ENCODE measurements around the gene HSPB9. TPM values are rescaled to one million over a fixed set of nuclear protein-coding genes. Genes with fewer than 3 reads are reported as not detected.

Gene HSPB9
- total and polyA plus RNA-seq, 2 donors from 2014 or later, result 0.99 TPM; not detected in 1

DNA sequence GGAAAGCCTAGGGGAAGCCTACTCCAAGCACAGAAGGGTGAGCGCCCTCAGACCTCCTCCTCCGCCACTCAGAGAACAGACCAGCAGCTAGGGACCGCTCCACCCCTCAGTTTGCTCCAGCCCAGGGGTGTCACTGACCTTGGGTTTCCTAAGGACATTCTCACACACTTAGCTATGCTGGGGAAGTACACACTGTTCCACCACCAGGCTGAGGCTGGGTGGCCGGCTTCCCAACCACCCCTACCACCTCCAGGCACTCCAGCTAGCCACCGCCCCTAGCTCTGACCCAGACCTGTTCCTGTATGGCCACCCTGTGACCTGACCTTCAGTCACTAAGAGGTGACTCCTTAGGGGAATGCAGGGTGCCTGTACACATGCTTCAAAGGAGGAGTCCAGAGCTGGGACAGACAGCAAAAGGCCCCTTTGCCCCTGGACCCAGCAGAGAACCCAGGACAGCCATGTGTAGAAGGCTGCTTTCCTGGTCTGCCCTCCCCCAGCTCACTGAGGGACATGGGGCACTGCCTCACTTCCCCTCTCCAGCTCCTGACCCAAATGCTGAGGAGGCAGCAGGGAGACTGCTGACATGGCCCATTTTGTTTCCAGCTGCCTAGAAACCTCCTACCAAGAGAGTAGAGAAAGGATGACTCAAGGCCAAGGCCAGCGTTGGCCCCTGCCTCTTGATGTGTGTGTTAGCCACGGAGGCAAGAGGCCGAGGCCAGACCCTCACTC, 6.7 kb downstream of the HSPB9 start:
- peak overlapping the region; percentile 86 to 91 for H3K27ac ChIP-seq (ENCODE audit: low read depth in 2 of 2, low read length in 2 of 2)
- no peak overlapping the region for H3K4me3 ChIP-seq (ENCODE audit: low read length in 3 of 3)
- H3K4me1 ChIP-seq (ENCODE audit: control insufficient read depth in 2 of 3, insufficient read depth in 2 of 3, low read depth in 1 of 3, low read length in 3 of 3), result peaks cover 3 to 55% (median 52%) of the 10 kb centered on the region in 3 donors
- TF ChIP-seq, protein P1, sequence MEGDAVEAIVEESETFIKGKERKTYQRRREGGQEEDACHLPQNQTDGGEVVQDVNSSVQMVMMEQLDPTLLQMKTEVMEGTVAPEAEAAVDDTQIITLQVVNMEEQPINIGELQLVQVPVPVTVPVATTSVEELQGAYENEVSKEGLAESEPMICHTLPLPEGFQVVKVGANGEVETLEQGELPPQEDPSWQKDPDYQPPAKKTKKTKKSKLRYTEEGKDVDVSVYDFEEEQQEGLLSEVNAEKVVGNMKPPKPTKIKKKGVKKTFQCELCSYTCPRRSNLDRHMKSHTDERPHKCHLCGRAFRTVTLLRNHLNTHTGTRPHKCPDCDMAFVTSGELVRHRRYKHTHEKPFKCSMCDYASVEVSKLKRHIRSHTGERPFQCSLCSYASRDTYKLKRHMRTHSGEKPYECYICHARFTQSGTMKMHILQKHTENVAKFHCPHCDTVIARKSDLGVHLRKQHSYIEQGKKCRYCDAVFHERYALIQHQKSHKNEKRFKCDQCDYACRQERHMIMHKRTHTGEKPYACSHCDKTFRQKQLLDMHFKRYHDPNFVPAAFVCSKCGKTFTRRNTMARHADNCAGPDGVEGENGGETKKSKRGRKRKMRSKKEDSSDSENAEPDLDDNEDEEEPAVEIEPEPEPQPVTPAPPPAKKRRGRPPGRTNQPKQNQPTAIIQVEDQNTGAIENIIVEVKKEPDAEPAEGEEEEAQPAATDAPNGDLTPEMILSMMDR (IDR thresholded peaks at IDR 0.05; ENCODE audit: borderline replicate concordance, extremely low read depth, insufficient read depth), result no peak
- FAIRE-seq (no peak), DNase-seq (peak in 1 of 5 donors; percentile 86)
- intact Hi-C loops (cut with DNase I), result no loop called here
- H3K9ac ChIP-seq (ENCODE audit: low read length in 3 of 3), result peak overlapping the region in 1 of 3 donors; percentile 29
- peaks cover 4 to 54% (median 30%) of the 10 kb centered on the region in 3 donors for H3K36me3 ChIP-seq (ENCODE audit: control insufficient read depth in 2 of 3, insufficient read depth in 3 of 3, low read length in 3 of 3)
- H3K27me3 ChIP-seq (ENCODE audit: control insufficient read depth, insufficient read depth, low read length), result no peaks in the 10 kb centered on the region
- H3K9me3 ChIP-seq (ENCODE audit: control insufficient read depth in 2 of 3, insufficient read depth in 1 of 3, low read length in 3 of 3), result no peaks in the 10 kb centered on the region

DNA sequence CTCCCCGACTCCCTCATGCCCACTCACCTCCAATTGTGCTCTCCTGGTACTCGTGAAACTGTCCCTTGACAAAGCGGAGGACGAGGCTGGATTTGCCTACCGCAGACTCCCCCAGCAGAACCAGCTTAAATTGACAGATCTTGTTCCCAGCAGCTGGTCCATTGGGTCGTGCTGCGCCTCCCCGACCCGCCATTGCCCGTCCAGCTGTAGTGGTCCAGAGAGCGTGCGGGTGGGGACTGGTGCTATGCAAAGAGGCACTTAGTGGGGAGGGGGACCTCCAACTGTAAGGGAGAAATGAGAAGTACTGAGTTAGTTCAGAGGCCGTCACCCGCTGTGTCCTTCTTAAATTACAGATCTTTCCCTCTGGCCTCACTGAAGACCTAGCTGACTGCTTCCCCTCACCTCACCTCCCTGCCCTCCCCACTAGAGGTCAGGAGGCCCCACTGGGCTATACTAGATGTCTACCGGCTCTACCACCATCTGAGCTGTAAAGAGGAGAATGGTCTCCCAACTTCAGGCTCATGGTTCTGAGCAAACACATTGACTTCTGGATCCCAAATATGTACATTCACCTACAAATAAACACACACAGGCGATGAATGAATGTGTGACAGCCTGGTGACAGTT, 7.8 kb downstream of the HSPB9 start:
- H3K27ac ChIP-seq (ENCODE audit: low read depth in 2 of 2, low read length in 2 of 2), result peak overlapping the region; percentile 86 to 91
- H3K4me1 ChIP-seq (ENCODE audit: control insufficient read depth in 2 of 3, insufficient read depth in 2 of 3, low read depth in 1 of 3, low read length in 3 of 3), result peaks cover 4 to 63% (median 61%) of the 10 kb centered on the region in 3 donors
- intact Hi-C loops (cut with DNase I), result no loop called here
- TF ChIP-seq, protein P1 (IDR thresholded peaks at IDR 0.05; ENCODE audit: borderline replicate concordance, extremely low read depth, insufficient read depth), result peak; percentile 2
- peak overlapping the region in 1 of 3 donors; percentile 29 for H3K9ac ChIP-seq (ENCODE audit: low read length in 3 of 3)
- H3K27me3 ChIP-seq (ENCODE audit: control insufficient read depth, insufficient read depth, low read length), result no peaks in the 10 kb centered on the region
- H3K4me3 ChIP-seq (ENCODE audit: low read length in 3 of 3), result no peak overlapping the region
- no peak for DNase-seq
- H3K36me3 ChIP-seq (ENCODE audit: control insufficient read depth in 2 of 3, insufficient read depth in 3 of 3, low read length in 3 of 3), result peaks cover 4 to 49% (median 30%) of the 10 kb centered on the region in 3 donors
- no peak for FAIRE-seq
- no peaks in the 10 kb centered on the region for H3K9me3 ChIP-seq (ENCODE audit: control insufficient read depth in 2 of 3, insufficient read depth in 1 of 3, low read length in 3 of 3)

DNA sequence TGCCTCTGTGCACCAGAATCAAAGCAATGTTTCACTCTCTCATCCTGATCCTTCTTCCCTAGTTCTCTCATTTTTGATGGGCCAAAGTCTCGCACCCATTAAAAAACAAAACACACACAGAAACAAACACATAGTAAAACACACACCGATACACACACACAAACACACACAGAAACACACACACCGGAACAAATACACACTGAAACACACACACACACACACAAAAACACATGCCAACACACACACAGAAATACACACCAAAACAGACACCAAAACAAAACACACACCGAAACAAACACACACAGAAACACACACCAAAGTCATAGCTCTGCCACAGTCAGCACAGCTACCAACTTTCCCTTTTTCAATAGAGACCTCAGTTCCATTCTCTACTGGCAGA, 8.6 kb downstream of the HSPB9 start:
- H3K27ac ChIP-seq (ENCODE audit: low read depth in 2 of 2, low read length in 2 of 2), result peak overlapping the region; percentile 86 to 91

More for the DNA sequence above, 8.6 kb downstream of the HSPB9 start:
- FAIRE-seq (no peak), DNase-seq (no peak)
- intact Hi-C loops (cut with DNase I), result no loop called here
- Histone ChIP-seq H3K4me1 (ENCODE audit: control insufficient read depth in 2 of 3, insufficient read depth in 2 of 3, low read depth in 1 of 3, low read length in 3 of 3) (peaks cover 10 to 69% (median 68%) of the 10 kb centered on the region in 3 donors), H3K9me3 (ENCODE audit: control insufficient read depth in 2 of 3, insufficient read depth in 1 of 3, low read length in 3 of 3) (no peaks in the 10 kb centered on the region), H3K4me3 (ENCODE audit: low read length in 3 of 3) (no peak overlapping the region), H3K36me3 (ENCODE audit: control insufficient read depth in 2 of 3, insufficient read depth in 3 of 3, low read length in 3 of 3) (peaks cover 3 to 41% (median 25%) of the 10 kb centered on the region in 3 donors), H3K9ac (ENCODE audit: low read length in 3 of 3) (peak overlapping the region in 2 of 3 donors; percentile 21 to 43), H3K27me3 (ENCODE audit: control insufficient read depth, insufficient read depth, low read length) (no peaks in the 10 kb centered on the region)
- TF ChIP-seq, protein P1 (IDR thresholded peaks at IDR 0.05; ENCODE audit: borderline replicate concordance, extremely low read depth, insufficient read depth), result no peak

All from kidney (tissue), 14 donors.